ENCODE results near the gene TNIK. TPM values are rescaled to one million over a fixed set of nuclear protein-coding genes. Genes with fewer than 3 reads are reported as not detected.

Gene TNIK
- total RNA-seq, 1 donor = 24.2 TPM

DNA sequence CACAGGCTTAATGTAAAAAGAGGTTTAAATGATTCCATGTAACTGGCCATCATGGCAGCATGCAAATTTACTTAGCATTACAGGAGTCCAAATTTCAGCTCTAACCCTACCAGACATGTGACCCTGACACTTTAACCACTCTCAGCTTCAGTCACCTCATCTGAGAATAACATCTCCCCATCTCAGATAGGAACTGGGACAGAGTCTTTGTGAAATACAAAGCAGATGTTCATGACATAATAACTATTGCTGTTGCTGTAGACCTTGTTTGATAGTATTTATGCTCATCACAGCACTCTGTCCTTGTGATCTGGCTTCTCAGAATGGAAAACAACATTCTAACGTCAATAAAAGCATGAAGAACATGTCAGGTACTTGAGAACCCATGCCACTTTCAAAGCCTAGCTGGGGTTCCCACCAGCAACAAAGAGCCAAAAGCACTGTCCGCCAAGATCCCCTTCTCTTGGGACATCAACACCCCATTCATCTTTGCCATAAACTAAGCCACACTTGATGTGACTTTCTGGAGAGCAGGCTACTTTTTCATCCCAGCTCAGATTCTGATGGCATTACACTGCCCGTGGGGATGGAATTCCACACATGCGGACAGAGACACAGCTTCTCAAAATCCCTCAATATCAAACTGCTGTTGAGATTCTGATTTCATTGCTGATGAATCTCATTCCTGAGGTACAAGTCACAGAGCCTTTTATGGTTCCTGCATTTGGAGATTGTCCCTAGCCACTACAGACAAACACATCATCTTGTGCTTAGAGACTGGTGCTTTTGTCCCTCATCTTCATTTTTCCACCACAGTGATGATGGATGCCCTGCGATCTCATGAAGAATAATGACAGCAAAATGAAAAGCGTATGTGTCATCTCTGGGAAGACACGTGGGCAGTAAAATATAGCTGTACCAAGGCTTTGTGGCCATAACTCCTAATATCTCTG is 202.7 kb downstream of the TNIK start:
- TF ChIP-seq, protein P1, sequence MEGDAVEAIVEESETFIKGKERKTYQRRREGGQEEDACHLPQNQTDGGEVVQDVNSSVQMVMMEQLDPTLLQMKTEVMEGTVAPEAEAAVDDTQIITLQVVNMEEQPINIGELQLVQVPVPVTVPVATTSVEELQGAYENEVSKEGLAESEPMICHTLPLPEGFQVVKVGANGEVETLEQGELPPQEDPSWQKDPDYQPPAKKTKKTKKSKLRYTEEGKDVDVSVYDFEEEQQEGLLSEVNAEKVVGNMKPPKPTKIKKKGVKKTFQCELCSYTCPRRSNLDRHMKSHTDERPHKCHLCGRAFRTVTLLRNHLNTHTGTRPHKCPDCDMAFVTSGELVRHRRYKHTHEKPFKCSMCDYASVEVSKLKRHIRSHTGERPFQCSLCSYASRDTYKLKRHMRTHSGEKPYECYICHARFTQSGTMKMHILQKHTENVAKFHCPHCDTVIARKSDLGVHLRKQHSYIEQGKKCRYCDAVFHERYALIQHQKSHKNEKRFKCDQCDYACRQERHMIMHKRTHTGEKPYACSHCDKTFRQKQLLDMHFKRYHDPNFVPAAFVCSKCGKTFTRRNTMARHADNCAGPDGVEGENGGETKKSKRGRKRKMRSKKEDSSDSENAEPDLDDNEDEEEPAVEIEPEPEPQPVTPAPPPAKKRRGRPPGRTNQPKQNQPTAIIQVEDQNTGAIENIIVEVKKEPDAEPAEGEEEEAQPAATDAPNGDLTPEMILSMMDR (IDR thresholded peaks at IDR 0.05; ENCODE audit: insufficient read depth, low read length) = no peak
- no peak overlapping the region for H3K4me3 ChIP-seq (ENCODE audit: low read depth, low read length)
- DNase-seq (ENCODE audit: low read depth) = no peak

- TF ChIP-seq, protein P1 (IDR thresholded peaks at IDR 0.05; ENCODE audit: insufficient read depth, low read length) = no peak
- peak; percentile 29 for DNase-seq (ENCODE audit: low read depth)
- H3K4me3 ChIP-seq (ENCODE audit: low read depth, low read length) = no peak overlapping the region
Measured at GRCh38 chr3:171256445-171257250, 203.6 kb downstream of the TNIK start.

DNA sequence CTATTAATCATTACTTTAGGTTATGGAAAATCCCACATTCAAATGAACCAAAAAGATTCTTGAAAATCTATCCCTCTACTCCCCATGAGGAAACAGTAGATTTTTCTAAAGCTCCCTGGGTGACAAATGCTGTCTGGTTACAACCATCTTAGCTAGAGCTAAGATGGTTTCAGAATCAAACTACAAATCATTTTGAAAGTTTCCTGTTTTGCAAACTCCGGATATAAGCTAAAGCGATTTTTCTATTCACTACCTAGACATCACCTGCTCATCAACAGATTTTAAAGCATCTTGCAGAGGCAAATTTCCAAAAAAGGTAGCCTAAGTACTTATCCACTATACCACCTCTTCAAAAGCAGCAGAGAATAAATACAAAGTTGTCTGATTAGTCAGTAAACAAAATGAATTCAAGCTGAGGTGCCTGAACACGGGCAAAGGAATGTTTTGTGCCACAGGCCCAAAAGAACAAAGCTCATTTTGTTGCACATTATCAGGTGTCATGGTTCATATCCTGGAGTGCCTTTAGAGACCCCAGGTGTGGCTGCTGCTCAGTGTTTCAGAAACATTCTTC is 204.9 kb downstream of the TNIK start:
- H3K4me3 ChIP-seq (ENCODE audit: low read depth, low read length) = no peak overlapping the region
- TF ChIP-seq, protein P1 (IDR thresholded peaks at IDR 0.05; ENCODE audit: insufficient read depth, low read length) = no peak
- no peak for DNase-seq (ENCODE audit: low read depth)

GRCh38 chr3:171254315-171254714 is 205.9 kb downstream of the TNIK start:
- no peak for DNase-seq (ENCODE audit: low read depth)
- TF ChIP-seq, protein P1 (IDR thresholded peaks at IDR 0.05; ENCODE audit: insufficient read depth, low read length) = no peak
- no peak overlapping the region for H3K4me3 ChIP-seq (ENCODE audit: low read depth, low read length)

GRCh38 chr3:171251835-171252234 is 208.4 kb downstream of the TNIK start:
- no peak for DNase-seq (ENCODE audit: low read depth)
- TF ChIP-seq, protein P1 (IDR thresholded peaks at IDR 0.05; ENCODE audit: insufficient read depth, low read length) = no peak
- no peak overlapping the region for H3K4me3 ChIP-seq (ENCODE audit: low read depth, low read length)

GRCh38 chr3:171250444-171250843 is 209.8 kb downstream of the TNIK start:
- TF ChIP-seq, protein P1 (IDR thresholded peaks at IDR 0.05; ENCODE audit: insufficient read depth, low read length) = no peak
- H3K4me3 ChIP-seq (ENCODE audit: low read depth, low read length) = no peak overlapping the region
- DNase-seq (ENCODE audit: low read depth) = no peak

All from fibroblast of the aortic adventitia (primary cell).